SKM-1 (cell line): Measurements from ENCODE around the gene ATP6V1G2.
A peak's percentile ranks its signal among the peaks of the same experiment; 100 is the strongest.
"Not testable (repeated sequence)": the region's sequence is repeated elsewhere in the genome, so short reads cannot be mapped to it uniquely, and the experiment has no call there.

Experiments
- DNase-seq: peaks from one replicate; lab custom pipeline; 2025; ENCODE audit not compliant: unreplicated experiment; lab: John Stamatoyannopoulos, UW

ATP6V1G2 gene

GRCh38 chr6:31546339-31546957, at the start of gene ATP6V1G2:
Gene ATP6V1G2, minus strand, starts transcription at chr6:31546608. Its CDS starts 49 bp downstream, at chr6:31546559.
- DNase-seq, result peak; percentile 80

- DNase-seq, result no peak
Measured at GRCh38 chr6:31592396-31592771, 46.0 kb upstream of the ATP6V1G2 start.

- not testable (repeated sequence) for DNase-seq
Measured at GRCh38 chr6:31590691-31591090, 44.3 kb upstream of the ATP6V1G2 start.

GRCh38 chr6:31588871-31589650, 42.7 kb upstream of the ATP6V1G2 start:
- DNase-seq, result no peak

GRCh38 chr6:31587791-31588777, 41.7 kb upstream of the ATP6V1G2 start:
- no peak for DNase-seq

- peak; percentile 81 for DNase-seq
Measured at GRCh38 chr6:31586599-31587281, 40.3 kb upstream of the ATP6V1G2 start.

GRCh38 chr6:31586008-31586407, 39.6 kb upstream of the ATP6V1G2 start, which contains the start of gene LST1:
Gene LST1, plus strand, starts transcription at chr6:31586277. Its CDS starts 1,023 bp downstream, at chr6:31587300.
- DNase-seq, result peak; percentile 92

GRCh38 chr6:31585491-31585890, 39.1 kb upstream of the ATP6V1G2 start:
- peak; percentile 50 for DNase-seq

- no peak for DNase-seq
Measured at GRCh38 chr6:31582230-31582643, 35.8 kb upstream of the ATP6V1G2 start, which contains the start of gene LTB. Gene LTB, minus strand, starts transcription at chr6:31582424. Its CDS starts 7 bp downstream, at chr6:31582417.

GRCh38 chr6:31581434-31582229, 35.2 kb upstream of the ATP6V1G2 start:
- no peak for DNase-seq

GRCh38 chr6:31580807-31581433, 34.5 kb upstream of the ATP6V1G2 start:
- peak; percentile 63 for DNase-seq

- DNase-seq, result no peak
Measured at GRCh38 chr6:31580438-31580740, 34.0 kb upstream of the ATP6V1G2 start.

- DNase-seq, result no peak
Measured at GRCh38 chr6:31579546-31580437, 33.4 kb upstream of the ATP6V1G2 start.

GRCh38 chr6:31579119-31579505, 32.7 kb upstream of the ATP6V1G2 start:
- no peak for DNase-seq

- no peak for DNase-seq
Measured at GRCh38 chr6:31578184-31579118, 32.0 kb upstream of the ATP6V1G2 start.

- DNase-seq, result no peak
Measured at GRCh38 chr6:31577579-31577966, 31.2 kb upstream of the ATP6V1G2 start.

GRCh38 chr6:31576897-31577578, 30.6 kb upstream of the ATP6V1G2 start:
- no peak for DNase-seq
